ENCODE results near the gene GTF2IRD2.
"Not testable (repeated sequence)": the region's sequence is repeated elsewhere in the genome, so short reads cannot be mapped to it uniquely, and the experiment has no call there.

GRCh38 chr7:74789200-74789736 is 62.1 kb downstream of the GTF2IRD2 start:
- TF ChIP-seq EZH2phosphoT487 (IDR thresholded peaks at IDR 0.05; ENCODE audit: borderline replicate concordance, low read length); EZH2 (IDR thresholded peaks at IDR 0.05; ENCODE audit: low read length, unreplicated experiment): not testable (repeated sequence)
- TF ChIP-seq, protein P1, sequence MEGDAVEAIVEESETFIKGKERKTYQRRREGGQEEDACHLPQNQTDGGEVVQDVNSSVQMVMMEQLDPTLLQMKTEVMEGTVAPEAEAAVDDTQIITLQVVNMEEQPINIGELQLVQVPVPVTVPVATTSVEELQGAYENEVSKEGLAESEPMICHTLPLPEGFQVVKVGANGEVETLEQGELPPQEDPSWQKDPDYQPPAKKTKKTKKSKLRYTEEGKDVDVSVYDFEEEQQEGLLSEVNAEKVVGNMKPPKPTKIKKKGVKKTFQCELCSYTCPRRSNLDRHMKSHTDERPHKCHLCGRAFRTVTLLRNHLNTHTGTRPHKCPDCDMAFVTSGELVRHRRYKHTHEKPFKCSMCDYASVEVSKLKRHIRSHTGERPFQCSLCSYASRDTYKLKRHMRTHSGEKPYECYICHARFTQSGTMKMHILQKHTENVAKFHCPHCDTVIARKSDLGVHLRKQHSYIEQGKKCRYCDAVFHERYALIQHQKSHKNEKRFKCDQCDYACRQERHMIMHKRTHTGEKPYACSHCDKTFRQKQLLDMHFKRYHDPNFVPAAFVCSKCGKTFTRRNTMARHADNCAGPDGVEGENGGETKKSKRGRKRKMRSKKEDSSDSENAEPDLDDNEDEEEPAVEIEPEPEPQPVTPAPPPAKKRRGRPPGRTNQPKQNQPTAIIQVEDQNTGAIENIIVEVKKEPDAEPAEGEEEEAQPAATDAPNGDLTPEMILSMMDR (conservative IDR thresholded peaks at IDR 0.05; ENCODE audit: low read depth, low read length) = not testable (repeated sequence)

All from PC-3 (cell line).